Activated CD4-positive, alpha-beta T cell treated with anti-CD3 and anti-CD28 coated beads, Interleukin-2, amount 50 U/mL, for 16 hours (primary cell): Measurements from ENCODE around the gene MAL.

Experiments
- DNase-seq: peaks from one replicate; pipeline ENCODE4 v3.0.0-alpha.2; 2020

Gene MAL

DNA sequence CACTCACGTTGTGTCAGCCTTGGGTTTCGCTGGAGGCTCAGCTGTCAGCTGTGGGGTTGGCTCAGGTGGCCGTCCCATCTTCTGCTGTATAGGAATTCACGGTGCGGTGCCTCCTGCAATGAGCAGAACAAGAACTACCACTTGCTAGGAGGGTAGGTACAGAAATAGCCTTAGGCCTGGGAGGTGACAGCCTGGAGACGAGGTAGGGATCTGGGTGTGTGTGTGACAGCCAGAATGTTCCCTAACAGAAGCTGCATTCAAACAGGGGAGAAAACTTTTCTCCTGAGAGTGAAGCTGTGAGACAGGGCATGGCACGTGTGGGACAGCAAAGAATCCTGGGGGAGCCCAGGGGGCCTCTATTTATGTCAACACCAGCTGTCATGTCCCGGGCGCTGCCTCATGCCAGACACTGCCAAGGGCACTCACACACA, 8.4 kb upstream of the MAL start:
- no peak for DNase-seq

DNA sequence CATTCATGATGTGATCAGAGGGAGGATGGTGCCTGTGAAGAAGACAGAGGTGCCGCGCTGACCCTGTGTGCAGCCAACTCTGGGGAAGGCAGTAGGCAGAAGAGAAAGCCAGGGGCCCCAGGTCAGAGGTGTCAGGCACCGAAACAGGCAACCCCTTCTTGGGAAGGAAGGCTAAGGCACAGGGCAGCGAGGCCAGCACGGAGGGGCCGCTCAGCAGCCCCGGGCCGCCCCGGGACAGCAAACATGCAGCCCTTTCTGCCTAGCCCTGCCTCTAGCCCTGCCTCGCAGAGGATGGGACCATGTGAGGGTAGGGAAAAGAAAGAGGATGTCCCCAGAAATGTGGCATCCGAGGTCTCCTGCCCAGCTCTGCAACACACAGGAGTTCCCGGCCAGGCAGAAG, 7.7 kb upstream of the MAL start:
- DNase-seq, result no peak

DNA sequence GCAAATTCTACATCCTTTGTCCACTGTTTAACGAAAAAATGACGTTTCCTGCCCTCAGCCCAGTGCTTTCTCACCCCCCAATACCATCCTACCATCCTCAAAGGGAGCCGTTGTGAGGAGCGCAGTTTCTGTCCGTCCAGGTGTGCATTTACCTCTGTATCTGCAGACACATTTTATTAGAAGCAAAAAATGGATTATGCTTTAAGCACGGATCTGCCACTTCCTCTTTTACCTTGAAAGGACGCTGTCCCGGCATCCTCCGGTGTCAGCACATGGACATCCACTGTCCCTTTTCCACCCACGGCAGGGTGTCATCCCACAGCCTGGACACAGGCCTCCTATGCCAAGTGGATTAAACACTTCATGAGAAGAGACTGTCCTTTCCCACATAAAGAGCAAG, 7.2 kb upstream of the MAL start:
- no peak for DNase-seq

DNA sequence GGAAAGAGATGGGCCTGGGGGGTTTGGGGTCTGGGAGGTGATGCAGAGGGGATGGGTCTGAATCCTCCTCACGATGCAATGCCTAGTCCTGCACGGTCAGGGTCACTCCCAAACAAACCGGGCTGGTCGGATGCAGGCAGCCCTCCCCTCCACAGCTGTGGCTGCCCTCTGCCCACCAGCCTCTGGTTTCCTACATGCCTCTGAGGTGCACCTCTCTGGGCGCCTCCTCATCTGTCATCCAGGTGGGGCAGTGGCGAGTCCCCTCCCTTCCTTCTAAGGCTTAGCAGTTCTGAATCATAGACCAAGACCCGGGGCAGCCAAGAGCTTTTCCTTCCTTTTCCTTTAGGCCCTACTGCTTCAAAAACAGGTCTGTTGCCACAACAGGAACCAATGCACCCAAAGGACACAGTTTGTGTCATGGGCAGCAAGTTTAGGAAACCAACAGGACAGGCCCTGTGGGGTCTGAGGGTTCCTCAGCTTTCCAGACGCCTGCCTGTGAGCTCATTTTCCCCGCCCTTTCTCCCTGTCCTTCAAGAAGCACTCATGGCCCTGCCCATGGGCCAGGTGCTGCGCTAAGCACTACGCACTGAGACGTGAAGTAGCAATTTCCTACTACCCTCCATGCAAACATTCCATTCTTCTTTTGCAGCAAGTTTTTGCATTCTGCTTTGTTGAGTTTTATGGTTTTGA, 6.5 kb upstream of the MAL start:
- no peak for DNase-seq

DNA sequence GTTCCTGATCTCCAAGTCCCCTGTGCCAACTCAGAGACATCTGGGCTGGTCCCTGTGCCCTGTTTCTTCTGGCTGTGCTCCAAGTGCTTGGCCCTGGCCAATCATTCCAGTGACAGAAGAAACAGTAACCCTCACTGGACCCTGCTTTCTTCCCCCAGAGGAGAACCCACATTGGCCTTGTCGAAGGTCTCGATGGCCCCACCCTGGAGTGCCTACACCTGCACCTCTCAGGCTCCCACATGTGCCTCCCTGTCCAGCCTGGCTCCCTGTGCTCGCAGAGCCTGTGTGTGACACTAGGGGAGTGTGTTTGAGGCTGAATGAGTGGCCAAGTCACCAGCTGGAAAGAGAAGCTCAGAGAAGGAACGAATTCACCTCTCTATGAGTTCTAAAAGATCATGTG, 5.9 kb upstream of the MAL start:
- DNase-seq, result no peak

DNA sequence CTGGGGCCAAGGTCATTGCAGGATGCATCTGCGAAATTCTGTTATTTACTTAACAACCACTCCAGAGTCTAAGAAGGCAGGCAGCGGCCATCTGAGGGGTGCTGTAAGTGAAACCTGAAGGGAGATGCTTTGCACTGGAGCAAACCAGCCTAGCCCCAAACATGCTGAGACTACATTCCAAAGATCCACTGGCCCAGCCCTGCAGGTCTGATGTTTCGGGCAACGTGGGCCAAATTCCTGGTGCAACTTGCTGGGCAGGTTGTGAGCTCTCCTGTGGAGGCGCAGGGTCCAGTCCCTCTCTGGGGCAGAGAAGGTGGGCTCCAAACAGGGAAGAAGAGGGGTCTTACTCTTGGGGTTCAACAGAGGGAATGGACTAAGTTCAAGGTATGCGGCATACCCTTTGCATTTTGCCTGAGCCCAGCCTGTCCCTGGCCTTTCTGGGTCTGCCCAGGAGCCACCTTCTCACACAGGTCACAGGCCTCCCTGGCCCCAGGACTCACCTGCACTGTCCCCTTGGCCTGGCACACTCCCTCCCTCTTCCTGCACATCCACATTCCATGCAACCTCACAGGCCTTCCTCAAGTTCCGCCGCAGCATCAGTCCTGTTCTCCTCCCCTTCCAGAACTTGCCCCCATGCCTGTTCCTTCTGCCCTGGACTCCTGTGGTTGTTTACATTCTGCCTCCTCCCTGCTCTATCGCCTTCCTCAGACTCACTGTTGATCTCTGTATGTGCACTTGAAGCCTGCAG, 5.1 kb upstream of the MAL start:
- no peak for DNase-seq

DNA sequence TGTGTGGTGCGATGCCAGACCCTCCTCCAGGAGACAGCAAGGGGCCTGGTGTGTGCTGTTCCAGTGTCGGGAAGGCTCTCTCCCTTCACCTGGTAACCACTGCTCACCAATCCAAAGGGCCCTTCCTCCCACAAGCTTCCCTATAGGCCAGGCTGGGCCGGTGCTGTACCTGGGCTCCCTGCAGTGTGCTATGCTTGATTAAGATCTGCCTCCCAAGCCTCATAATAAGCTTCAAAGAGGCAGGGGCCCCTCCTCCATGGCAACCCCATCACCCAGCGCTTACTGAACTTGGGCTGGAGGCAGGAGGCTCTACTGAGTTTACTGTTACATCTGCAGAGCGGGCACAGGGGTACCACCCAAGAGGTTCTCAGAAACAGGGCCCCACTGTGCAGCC, 4.5 kb upstream of the MAL start:
- no peak for DNase-seq

DNA sequence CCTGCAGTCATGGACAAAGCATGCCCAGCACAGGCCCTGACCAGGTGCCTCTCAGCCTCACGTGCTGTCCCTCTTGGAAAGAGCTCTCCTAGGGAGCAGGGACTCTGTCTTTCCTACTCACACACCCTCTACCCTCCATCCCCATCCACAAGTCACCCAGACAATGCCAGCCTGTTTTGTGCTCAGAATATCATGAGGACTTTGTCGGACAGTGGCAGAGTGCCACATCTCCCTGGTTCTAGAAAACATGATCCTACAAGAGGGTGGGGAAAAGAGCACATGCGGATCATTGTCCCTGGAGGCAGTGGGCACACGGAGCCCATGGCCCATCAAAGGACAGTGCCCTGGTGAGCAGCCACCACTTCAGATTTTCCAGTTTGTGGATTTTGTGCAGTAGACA, 3.7 kb upstream of the MAL start:
- DNase-seq, result no peak

DNA sequence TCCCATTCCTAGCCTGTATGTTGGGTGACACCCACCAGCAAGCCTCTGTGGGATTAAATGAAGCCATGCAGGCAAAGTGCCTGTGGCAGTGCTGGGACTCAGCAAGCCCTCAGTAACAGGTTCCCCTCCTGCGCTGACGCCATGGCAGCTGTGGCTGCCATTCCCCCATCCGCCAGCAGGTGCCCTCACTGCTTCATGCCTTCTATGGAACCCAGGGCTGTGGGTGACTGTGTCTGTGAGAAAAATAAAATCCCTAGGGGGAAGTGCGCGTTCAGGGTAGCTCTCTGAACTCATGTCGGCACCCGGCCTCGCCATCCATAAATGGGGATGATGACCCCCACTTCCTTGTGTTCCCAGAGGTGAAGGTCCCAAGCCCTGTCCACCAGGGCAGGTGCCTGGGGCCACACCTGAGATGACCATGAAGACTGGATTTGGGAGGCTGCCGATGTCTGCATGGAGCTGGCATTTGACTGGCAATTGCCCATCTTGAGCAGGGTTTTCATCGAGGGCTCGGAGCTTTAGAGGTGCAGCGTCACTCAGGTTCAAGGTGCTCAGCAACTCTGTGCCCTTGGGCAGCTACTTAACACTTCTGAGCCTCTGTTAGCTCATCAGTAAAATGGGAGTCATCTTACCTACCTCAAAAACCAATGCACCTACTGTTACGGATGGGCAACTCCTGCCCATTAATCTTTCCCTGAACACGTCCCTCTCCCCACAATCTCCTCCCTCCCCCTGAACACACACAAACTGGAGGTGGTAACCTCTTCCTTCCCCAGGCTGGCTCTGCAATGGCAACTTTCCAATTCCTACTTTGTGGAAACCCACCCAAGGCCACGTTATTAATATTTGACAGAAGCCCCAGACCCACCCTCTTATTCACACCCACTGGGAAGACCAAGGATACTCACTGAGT, 2.9 kb upstream of the MAL start:
- peak; percentile 76 for DNase-seq

DNA sequence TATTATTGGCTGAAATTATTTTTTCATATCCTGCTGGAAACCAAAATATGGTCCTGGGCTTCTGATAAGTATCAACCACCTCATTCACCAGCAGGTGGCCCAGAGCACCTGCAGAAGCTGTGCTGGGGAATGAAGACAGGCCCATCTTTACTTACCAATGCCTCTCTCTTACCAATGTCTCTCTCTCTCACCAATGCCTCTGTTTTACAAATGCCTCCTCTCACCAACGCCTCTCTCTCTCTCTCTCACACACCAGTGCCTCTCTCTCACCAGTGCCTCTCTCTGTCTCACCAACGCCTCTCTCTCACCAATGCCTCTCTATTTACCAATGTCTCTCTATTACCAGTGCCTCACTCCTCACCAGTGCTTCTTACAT, 2.3 kb upstream of the MAL start:
- peak; percentile 41 for DNase-seq

DNA sequence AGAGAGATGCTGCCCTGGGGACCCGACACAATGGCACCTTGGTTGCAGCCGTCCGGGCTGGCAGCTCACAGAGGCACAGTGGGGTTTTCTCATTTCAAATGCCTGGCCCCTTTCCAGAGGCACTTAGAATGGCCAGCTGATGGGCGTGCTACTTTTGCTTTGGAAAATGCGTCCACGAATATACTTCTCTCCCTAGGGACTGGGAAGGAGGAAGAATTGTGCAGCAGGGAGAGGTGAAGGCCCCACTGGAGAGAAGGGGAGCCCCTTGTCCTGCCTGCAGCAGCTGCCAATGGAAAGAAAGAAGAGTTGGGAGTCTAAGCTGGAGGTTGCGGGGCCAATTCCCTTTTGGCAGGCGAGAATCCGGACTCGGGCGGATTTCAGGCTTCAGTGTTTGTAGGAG, 1.1 kb upstream of the MAL start:
- no peak for DNase-seq

DNA sequence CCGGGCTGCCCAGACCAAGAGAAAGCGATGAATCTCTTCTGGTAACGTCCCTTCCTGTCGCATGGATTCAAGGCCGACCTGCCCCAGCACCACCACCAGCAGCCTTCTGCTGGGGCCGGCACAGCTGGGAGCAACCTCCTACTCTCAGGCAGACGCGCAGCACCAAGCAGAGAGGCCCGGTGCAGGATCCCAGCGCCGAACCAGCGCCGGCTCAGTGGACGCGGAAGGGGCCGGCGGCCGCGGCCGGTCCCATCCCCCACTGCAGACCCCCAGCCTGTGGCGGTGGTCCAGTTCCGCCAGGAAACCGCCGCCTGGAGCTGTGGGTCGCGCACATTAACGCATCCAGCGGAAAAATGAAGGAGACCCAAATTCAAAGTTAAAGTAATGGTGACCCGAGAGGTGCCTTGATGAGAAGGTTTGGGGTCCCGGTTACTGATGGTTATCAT, 525 bp upstream of the MAL start:
- DNase-seq, result no peak

DNA sequence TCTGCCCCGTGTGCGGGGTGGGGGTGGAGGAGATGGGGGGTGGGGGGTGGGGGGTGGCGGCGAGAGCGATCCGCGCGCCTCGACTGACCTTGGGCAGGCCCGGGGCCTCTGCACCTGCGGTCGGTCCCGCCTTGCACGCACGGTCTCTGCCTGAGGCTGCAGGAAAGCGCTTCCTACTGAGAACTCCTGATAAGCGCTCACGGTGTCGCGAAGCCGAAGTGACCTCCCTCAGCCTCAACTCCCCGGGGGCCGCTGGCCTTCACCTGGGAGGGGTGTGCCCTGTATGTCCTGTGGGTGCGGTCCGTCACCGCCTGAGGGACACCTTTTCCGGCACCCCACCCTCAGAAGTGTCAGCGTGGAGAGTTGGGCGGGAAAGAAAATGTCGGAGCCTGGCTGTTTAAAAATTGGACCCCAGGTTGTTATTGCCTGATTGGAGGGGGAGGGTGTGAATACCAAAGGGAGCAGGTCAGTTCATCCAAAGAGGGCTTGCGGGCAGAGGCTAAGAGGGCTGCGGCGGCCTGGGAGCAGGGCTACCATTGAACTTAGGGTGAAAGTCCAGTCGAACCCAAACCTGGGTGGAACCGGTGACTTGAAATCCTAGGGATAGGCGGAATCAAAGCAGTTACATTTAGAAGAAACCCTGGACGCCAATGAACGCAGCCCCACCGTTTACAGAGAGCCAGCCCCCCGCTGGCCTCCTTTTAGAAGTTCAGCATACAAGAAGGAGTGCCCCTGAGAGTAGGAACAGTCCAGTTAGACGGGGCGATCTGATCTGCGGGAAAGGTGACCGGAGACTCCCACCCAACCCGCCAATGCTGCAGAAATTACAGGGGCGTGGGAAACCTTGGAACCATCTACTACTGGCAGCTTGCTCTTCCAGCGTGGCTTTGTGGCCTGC, 1.2 kb downstream of the MAL start:
- no peak for DNase-seq

DNA sequence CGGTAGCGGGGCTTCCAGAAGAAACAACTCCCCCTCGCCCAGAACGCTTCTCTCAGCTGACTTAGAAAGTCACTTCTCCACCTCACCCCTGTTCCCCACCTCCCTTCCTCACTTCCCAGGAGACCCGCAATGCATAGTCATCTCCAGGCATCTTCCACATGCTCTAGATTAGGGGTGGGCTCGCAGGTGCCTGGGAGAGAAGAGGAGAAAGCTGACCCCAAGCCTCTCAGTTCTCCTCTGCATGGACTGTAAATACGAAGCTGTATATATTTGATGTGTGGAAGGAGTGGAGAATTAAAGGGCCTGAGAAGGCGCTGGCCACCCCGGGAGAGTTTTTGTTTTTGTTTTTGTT, 1.8 kb downstream of the MAL start:
- no peak for DNase-seq

DNA sequence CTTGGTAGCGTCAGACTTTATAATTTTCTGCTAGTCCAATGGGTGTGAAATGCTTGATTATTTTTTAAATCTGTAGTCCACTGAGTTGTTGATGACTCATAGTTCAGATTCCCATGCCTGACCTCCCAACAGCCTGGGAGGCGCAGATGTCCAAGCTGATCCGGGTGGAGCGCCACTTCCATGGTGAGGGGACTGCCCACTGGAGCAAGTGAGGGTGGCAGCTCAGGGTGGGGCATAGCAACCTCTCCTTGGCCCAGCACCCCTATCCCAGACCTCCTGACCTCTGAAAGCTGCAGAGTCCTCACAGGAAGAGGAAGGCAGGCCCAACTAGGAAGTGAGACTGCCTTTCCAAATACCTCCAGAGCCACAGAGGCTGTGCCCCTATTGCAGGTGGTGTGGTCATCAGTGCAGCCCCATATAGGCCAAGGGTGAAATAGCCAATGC, 4.4 kb downstream of the MAL start:
- no peak for DNase-seq

DNA sequence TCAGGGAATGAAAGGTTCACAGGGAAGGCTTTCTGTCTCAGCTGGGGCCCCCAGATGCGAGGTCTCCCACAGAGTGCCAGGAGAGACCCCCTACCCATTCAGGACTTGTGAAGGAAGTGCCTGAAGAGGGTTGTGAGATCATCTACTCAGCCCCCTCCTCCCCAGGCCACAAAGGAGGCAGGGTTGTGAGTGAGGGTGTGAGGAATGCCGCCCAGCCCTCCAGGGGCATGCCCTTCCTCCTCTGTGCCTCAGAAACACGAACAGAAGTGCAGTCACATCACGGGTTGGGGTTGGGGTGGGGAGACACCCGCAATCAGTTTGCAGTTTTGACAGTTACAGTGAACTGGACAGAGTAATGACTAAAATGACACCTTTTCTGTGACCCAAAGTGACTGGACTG, 5.0 kb downstream of the MAL start:
- no peak for DNase-seq

DNA sequence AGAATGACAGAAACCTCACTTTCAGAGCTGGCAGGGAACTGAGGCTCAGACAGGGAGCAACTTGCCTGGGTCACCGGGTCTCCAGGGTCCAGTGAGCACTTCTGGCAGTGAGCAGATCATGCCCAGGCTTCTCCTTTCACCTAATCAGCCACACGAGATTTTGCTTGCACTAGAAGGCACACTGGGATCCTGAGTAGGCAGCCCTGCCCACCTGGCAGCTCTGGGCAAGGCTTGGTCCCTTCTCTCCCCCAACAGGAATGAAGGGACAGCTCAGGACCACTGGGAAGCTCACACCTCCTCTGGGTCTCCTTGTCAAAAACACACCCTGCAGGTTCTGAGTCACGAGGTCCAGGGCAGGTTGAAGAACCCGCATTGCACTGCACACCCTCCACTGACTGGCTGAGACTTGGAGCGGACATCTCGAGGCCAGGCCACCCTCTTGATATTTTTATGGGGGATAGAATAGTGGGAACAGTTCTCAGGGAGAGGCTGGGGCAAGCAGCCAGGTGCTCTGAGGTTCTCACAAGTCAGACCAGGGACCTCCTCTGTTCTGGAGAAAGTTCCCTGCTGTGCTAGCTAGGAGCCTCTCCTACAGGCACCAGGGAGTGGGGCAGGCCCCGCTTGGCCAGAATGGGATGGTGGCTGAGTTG, 5.7 kb downstream of the MAL start:
- DNase-seq, result no peak

DNA sequence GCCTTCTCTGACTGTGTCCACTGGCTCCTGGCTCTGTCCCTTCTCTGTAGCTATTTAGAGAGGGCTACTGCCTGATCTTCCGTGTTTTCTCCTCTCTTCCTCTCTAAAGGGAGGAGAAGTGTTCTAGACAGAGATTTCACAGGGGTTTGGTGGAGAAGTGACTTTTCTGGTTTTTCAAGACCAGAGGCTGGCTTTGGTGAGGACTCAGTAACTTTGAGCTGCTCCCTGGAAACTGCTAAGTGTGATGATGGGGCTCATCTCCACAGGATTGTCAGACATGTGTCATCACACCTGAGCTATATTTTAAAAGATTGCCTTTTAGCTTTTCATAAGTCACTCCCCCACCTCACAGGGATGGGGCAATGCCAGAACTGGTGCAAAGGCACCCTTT, 6.2 kb downstream of the MAL start:
- DNase-seq, result no peak

DNA sequence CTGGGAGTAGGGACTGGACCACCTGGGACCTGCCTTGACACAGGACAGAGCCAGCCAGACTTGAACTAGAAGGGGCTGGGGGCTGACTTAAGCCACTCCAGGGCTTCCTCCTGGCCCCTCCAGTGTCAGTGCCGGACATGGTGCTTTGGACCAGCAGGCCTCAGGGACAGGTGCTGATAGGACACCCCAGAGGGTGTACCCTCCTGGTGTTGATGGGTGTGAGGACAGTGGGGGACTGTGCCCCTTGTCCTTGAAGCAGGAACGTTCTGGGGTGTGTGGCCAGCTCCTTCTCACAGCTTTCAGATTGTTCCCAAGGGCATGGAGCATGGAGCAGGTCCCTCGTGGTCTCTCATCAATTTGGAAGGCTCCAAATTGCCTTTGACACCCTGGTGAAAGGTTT, 6.8 kb downstream of the MAL start:
- DNase-seq, result no peak

DNA sequence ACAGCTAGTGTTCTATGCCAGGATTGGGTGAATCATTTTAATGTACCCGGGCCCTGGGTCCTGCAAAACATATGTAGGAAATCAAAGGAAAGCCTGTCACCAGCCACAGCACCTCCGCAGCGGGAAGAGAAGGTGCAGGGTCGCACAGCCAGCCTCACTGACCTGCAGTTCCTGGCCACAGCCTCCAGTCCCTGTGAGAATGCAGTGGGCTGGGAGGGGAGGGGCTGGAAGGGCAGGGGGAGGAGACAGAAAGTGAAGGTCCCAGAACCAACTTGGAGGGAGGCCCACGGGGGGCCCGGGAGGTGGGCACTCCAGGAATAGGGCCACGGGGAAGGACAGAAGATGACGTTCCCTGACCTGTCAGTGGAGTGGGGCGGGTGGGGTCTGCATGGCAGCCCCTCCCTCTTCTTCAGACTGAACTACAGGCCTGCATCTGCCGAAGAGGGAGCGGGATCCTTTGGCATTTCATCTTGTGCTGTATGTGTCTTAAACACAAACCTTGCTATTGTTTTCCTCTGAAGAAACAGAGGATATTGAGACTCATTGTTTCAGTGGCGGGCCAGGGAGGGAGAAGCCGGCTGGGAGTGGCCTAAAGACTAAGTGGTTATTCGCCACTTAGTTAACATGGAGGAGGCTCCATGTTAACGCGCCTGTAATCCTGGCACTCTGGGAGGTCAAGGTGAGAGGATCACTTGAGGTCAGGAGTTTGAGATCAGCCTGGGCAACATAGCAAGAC, 7.5 kb downstream of the MAL start:
- no peak for DNase-seq

DNA sequence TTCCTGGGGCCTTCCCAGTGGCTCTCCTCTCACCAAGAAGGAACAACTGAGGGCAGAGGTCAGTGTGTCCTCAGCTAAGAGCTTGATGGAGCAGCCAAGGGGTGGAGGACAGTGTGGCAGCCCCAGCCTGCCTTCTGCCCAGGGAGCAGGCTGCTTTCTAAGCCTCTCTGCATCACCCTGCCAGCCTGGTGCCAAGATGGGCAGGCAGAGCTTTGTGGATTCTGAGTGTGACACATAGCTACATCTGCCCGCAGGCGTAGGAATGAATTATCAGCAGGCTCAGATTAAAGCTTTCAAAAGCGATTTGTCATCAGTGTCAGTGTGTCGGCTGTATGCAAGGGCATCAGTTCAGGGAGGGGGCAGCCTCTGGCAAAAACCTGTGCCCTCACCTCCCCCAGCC, 8.7 kb downstream of the MAL start:
- no peak for DNase-seq

DNA sequence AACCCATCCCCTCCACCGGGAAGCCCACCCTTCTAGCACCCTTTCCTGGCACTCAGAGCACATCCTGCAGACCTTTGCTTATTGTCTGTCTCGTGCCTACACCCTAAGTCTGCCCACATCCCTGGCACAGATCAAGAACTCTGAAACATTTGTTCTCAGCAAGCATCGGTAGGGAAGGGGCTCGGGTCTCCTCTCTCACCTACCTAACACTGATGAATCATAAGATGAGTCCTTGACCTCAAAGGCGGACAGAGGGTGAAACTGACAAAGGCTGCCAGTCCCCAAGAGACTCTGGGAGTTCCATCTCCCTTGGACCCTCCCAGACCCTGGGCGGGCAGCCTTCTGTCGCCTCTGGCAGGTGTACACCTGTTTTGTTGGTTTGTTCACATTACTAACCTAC, 9.3 kb downstream of the MAL start:
- DNase-seq, result no peak
